Fibroblast of pulmonary artery (primary cell): ENCODE data around the gene ARPC5L.

Experiments
- DNase-seq: peaks from one replicate; pipeline ENCODE4 v3.0.0-alpha.2; 2010; ENCODE audit warnings: low read depth
- H3K4me3 ChIP-seq: replicated peaks from 2 replicates; pipeline ENCODE4 v1.5.1; 2011; ENCODE audit warnings: low read depth, mild to moderate bottlenecking, control low read depth, low read length, moderate library complexity
- CTCF ChIP-seq: IDR thresholded peaks from 2 replicates; pipeline ENCODE4 v1.5.1; 2011; ENCODE audit warnings: mild to moderate bottlenecking, control low read depth, low read length, inconsistent platforms; ENCODE audit errors: missing control alignments

Gene ARPC5L

DNA sequence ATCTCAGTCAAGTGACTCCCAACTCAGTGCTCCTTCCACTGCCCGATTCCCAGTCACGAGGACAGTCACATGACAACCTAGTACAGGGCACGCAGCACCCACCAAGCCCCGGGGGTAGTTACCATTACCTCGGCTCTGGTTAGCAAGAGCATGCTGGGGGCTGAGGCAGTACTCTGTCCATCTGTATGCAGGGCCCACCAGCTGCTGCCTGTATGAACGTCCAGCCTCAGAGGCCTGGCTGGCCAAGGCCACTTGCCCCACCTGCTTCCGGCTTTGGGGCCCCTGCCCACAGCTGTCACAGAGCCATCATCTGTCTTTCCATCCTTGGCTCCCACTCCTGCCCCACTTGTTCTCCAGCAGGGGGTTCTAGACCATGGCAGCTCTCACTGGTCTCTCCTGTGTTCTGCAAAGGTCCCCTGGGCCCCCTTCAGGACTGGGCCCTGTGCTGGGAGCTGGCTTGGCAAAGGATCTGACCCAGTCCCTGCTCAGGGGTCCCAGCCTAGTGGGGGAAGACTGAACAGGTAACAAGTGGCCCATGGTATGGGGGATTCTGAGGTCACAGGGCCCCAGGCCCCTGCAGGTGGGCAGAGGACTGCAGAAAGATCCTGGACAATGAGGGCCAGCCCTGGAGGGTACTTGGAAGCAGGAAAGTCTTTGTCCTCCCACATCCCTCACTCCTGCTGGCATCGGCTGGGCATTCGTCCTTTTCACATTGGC, 3.4 kb upstream of the ARPC5L start:
- DNase-seq = no peak
- TF ChIP-seq CTCF = peak; percentile 10

DNA sequence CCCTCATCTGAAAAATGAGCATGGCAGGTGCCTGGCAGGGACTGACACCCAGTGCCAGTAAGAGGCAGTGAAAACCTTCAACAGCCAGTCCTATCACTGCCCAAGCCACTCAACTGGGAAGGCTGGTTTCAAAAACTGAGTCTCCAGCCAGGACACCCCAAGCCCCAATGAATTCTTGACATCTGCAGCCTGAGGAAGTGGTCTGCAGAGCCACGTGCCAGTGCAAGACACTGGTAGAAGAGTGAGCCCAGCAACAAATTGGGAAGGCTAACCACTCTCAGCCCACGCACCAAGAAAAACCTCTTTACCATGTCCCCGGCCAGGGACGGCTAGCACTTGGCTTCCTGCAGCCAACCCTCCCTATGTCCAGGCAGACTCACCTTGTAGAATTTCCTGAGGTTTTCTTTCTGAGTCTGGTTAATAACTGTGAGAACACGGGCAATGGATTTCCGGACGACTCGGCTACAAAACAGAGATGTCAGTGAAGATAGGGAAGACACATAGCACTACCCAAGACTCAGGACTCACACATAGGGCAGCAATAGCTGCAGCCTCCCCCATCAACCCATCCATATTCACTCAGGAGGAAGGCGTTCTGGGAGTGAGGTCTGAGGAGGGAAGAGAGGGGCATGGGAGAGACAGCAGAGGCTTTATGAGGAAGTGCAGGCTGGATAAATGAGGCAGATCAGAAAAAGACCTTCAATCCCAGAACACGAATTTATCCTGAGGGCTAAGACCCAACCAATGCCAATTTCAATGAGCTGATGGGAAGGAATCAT, 1.9 kb upstream of the ARPC5L start:
- peak overlapping the region; percentile 85 for H3K4me3 ChIP-seq
- TF ChIP-seq CTCF = no peak
- no peak for DNase-seq

More for the DNA sequence above, 3.4 kb upstream of the ARPC5L start:
- no peak overlapping the region for H3K4me3 ChIP-seq

DNA sequence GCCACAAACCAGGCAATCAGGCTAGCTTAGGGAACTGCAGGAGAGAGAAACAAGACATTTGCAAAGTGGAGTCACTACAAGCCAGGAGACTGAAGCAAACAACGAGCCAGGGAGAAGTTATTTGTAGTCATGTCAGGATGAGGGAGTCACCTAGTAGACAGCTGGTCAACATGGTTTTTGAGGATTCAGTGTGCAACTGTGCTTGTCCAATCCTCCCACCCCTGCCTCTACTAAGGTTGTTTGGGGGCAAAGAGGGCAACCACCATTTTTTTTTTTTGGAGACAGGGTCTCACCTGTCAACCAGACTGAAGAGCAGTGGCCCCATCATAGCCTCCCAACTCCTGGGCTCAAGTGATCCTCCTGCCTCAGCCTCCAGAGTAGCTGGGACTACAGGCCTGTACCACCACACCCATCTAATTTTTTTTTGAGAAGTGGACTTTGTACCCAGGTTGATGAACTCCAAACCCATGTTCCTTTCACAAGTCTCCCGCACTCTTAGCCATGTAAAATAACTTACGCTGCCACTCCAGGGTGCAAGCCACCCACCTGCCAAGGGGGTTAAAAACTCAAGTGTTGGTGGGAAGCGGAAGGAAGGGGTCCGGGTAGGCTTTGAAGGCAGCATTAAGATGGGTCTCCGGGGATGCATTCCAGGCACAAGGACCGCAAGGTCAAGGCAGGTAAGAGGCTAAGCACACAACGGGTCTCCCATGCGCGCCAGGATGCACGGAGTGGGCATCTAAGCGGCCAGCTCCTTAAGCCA, 1.2 kb upstream of the ARPC5L start:
- no peak for DNase-seq
- peak overlapping the region; percentile 85 for H3K4me3 ChIP-seq
- TF ChIP-seq CTCF = no peak

- DNase-seq = no peak
- no peak overlapping the region for H3K4me3 ChIP-seq
- TF ChIP-seq CTCF = no peak
Measured at GRCh38 chr9:124863371-124863871, 1.5 kb downstream of the ARPC5L start.

DNA sequence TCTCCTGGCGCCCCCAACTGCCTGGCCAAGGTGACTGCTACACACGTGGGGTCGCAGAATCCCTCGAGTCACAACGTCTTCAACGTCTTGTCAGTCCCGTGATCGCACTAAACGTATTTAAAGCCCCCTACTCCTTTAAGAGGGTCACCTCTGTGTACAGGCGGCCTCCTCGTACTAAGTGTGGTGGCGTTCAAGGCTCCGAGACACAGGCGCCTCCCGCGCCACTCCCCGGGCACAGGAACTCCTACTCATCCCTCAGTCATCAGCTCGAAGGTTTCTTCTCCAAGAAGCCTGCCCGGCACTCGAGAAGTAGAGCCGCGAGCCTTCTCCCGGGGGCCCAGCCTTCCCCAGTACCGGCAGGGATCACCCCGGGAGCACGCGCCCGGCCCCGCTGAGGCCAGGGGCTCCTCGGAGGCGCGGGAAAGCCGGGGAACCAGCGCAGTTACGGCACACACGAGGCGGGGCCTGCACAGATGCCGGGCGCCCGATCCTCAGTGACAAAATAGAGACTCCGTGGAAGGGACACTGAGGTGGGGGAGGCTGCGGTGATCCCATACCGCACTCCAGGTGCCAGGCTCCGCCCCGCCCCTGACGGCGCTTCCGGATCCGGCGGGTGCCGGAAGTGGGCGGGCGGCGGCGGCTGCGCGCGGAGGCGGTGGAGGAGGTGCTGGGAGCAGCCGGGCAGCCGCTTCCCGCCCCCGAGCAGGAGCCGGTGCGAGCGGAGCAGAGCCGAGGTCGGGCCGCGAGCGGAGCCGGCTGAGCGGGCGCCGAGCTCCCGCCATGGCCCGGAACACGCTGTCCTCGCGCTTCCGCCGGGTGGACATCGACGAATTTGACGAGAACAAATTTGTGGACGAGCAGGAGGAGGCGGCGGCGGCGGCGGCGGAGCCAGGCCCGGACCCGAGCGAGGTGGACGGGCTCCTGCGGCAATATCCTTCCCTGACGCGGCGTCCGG, 6.9 kb downstream of the ARPC5L start:
- peak; percentile 16 for TF ChIP-seq CTCF
- H3K4me3 ChIP-seq = peak overlapping the region; percentile 94
- DNase-seq = peak; percentile 76

DNA sequence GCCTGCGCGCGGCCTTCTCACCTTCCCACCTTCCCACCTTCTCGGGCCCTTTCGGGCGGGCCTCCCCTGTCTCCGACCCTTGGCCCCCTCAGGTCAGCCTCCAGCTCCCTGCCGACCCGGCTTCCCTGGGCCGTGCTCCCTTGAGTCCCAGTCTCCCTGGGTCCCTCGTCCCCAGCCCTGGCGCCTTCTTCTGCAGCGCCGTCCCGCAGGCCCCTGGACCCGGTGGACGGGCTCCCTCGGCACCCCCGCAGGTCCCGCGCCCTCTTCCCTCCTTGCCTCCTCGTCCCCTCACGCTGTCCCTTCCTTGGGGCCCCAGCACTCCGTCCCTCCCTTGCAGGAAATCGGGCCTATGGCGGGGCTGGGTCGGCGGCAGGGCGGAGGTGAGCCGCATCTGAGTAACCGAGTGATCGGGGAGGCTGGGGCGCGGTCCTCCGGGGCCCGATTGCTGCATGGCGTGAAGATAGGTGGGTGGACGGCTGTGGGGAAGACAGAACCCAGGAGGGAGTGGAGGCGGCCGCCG, 7.6 kb downstream of the ARPC5L start:
- no peak for DNase-seq
- TF ChIP-seq CTCF = no peak
- peak overlapping the region; percentile 94 for H3K4me3 ChIP-seq
